Measurements from ENCODE around the gene CETP.

CETP gene

DNA sequence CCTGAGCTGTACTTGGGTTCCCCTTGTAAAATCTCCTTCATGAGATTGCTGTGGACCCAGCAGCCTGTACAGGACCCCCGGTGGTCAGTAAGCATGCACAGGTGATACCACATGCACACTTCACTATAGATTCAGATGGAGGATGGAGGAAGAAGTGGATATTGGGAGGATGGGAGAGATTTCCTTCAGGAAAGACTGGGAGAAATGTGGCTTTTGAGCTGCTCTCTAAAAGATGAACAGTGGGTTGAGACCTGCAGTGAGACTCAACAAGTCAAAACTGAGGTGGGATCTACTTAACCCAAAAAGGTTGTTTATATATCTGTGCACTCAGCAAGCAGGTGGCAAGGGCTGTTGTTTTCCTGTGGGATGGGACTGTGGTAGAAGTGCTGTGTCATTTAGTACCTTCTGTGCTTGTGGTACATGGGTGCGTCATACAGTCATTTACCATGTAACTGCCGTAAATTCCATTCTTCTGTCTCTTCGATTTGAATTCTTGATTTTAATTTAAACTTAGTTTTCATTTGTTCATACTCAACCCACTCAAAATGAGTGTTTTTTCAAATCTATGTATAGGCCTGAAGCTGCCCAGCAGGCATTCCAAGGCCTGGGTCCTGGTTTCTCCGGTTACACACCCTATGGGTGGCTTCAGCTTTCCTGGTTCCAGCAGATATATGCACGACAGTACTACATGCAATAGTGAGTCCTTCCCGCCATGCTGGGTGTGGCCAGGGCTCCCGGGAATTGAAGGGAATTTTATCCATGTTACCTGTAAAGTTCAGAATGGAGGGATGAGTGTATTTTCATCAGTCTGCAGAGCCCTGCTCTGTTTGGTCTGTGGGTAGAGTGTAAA, 22.9 kb upstream of the CETP start:
- Histone ChIP-seq H3K9me3 (ENCODE audit: low read length) (no peaks in the 10 kb centered on the region), H3K36me3 (ENCODE audit: insufficient read depth, low read length) (peaks cover 91% of the 10 kb centered on the region), H3K27ac (ENCODE audit: low read depth, low read length) (no peak overlapping the region), H3K4me3 (ENCODE audit: low read depth in 1 of 2, low read length in 2 of 2) (no peak overlapping the region), H3K27me3 (ENCODE audit: control insufficient read depth in 1 of 2, insufficient read depth in 2 of 2, low read length in 2 of 2) (no peaks in the 10 kb centered on the region), H3K4me1 (ENCODE audit: insufficient read depth, low read length) (peaks cover 22% of the 10 kb centered on the region), H3K9ac (ENCODE audit: low read length) (no peak overlapping the region)

GRCh38 chr16:56939801-56940200, 21.9 kb upstream of the CETP start:
- H3K9ac ChIP-seq (ENCODE audit: low read length), result no peak overlapping the region
- H3K27ac ChIP-seq (ENCODE audit: low read depth, low read length), result no peak overlapping the region
- H3K27me3 ChIP-seq (ENCODE audit: control insufficient read depth in 1 of 2, insufficient read depth in 2 of 2, low read length in 2 of 2), result no peaks in the 10 kb centered on the region
- H3K4me3 ChIP-seq (ENCODE audit: low read depth in 1 of 2, low read length in 2 of 2), result no peak overlapping the region
- H3K36me3 ChIP-seq (ENCODE audit: insufficient read depth, low read length), result peaks cover 96% of the 10 kb centered on the region
- no peaks in the 10 kb centered on the region for H3K9me3 ChIP-seq (ENCODE audit: low read length)
- H3K4me1 ChIP-seq (ENCODE audit: insufficient read depth, low read length), result peaks cover 16% of the 10 kb centered on the region

GRCh38 chr16:56941092-56941491, 20.7 kb upstream of the CETP start:
- Histone ChIP-seq H3K9me3 (ENCODE audit: low read length) (no peaks in the 10 kb centered on the region), H3K27me3 (ENCODE audit: control insufficient read depth in 1 of 2, insufficient read depth in 2 of 2, low read length in 2 of 2) (no peaks in the 10 kb centered on the region), H3K4me3 (ENCODE audit: low read depth in 1 of 2, low read length in 2 of 2) (no peak overlapping the region), H3K36me3 (ENCODE audit: insufficient read depth, low read length) (peaks cover 91% of the 10 kb centered on the region), H3K27ac (ENCODE audit: low read depth, low read length) (no peak overlapping the region), H3K9ac (ENCODE audit: low read length) (no peak overlapping the region), H3K4me1 (ENCODE audit: insufficient read depth, low read length) (peaks cover 9% of the 10 kb centered on the region)

DNA sequence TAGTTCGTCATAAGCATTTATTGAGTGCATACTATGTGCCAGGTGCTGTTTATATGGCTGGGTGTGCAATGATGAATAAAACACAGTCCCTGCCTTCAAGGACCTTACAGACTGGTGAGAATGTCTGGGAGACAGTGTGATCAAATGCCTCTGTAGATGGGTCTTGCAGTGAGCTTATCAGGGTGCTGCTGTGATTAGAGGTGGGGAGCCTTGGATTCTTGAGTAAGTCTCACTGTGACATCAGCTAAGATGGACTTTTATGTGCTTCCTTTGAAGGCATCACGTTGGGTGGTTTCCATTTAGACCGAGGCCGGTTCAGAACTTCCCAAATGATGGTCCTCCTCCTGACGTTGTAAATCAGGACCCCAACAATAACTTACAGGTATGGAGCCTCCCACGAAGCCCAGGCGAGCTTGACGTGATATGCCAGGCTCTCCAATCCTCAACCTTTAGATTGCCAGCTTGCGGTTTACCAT, 19.9 kb upstream of the CETP start:
- Histone ChIP-seq H3K27ac (ENCODE audit: low read depth, low read length) (no peak overlapping the region), H3K27me3 (ENCODE audit: control insufficient read depth in 1 of 2, insufficient read depth in 2 of 2, low read length in 2 of 2) (no peaks in the 10 kb centered on the region), H3K4me3 (ENCODE audit: low read depth in 1 of 2, low read length in 2 of 2) (no peak overlapping the region), H3K36me3 (ENCODE audit: insufficient read depth, low read length) (peaks cover 87% of the 10 kb centered on the region), H3K9ac (ENCODE audit: low read length) (no peak overlapping the region), H3K4me1 (ENCODE audit: insufficient read depth, low read length) (peaks cover 4% of the 10 kb centered on the region), H3K9me3 (ENCODE audit: low read length) (no peaks in the 10 kb centered on the region)

- H3K4me3 ChIP-seq (ENCODE audit: low read depth in 1 of 2, low read length in 2 of 2), result no peak overlapping the region
- H3K9ac ChIP-seq (ENCODE audit: low read length), result no peak overlapping the region
- peaks cover 68% of the 10 kb centered on the region for H3K36me3 ChIP-seq (ENCODE audit: insufficient read depth, low read length)
- no peaks in the 10 kb centered on the region for H3K9me3 ChIP-seq (ENCODE audit: low read length)
- H3K27me3 ChIP-seq (ENCODE audit: control insufficient read depth in 1 of 2, insufficient read depth in 2 of 2, low read length in 2 of 2), result no peaks in the 10 kb centered on the region
- peaks cover under 1% of the 10 kb centered on the region for H3K4me1 ChIP-seq (ENCODE audit: insufficient read depth, low read length)
- no peak overlapping the region for H3K27ac ChIP-seq (ENCODE audit: low read depth, low read length)
Measured at GRCh38 chr16:56943761-56944375, 17.9 kb upstream of the CETP start.

GRCh38 chr16:56944954-56945839, 16.6 kb upstream of the CETP start:
- no peaks in the 10 kb centered on the region for H3K9me3 ChIP-seq (ENCODE audit: low read length)
- H3K9ac ChIP-seq (ENCODE audit: low read length), result no peak overlapping the region
- no peak overlapping the region for H3K4me3 ChIP-seq (ENCODE audit: low read depth in 1 of 2, low read length in 2 of 2)
- H3K4me1 ChIP-seq (ENCODE audit: insufficient read depth, low read length), result no peaks in the 10 kb centered on the region
- H3K36me3 ChIP-seq (ENCODE audit: insufficient read depth, low read length), result peaks cover 54% of the 10 kb centered on the region
- no peaks in the 10 kb centered on the region for H3K27me3 ChIP-seq (ENCODE audit: control insufficient read depth in 1 of 2, insufficient read depth in 2 of 2, low read length in 2 of 2)
- H3K27ac ChIP-seq (ENCODE audit: low read depth, low read length), result no peak overlapping the region

GRCh38 chr16:56945847-56946527, 15.8 kb upstream of the CETP start:
- Histone ChIP-seq H3K9ac (ENCODE audit: low read length) (no peak overlapping the region), H3K9me3 (ENCODE audit: low read length) (no peaks in the 10 kb centered on the region), H3K27me3 (ENCODE audit: control insufficient read depth in 1 of 2, insufficient read depth in 2 of 2, low read length in 2 of 2) (no peaks in the 10 kb centered on the region), H3K36me3 (ENCODE audit: insufficient read depth, low read length) (peaks cover 48% of the 10 kb centered on the region), H3K4me3 (ENCODE audit: low read depth in 1 of 2, low read length in 2 of 2) (no peak overlapping the region), H3K4me1 (ENCODE audit: insufficient read depth, low read length) (no peaks in the 10 kb centered on the region), H3K27ac (ENCODE audit: low read depth, low read length) (no peak overlapping the region)

GRCh38 chr16:56946767-56947603, 14.8 kb upstream of the CETP start:
- no peak overlapping the region for H3K4me3 ChIP-seq (ENCODE audit: low read depth in 1 of 2, low read length in 2 of 2)
- H3K9me3 ChIP-seq (ENCODE audit: low read length), result no peaks in the 10 kb centered on the region
- H3K36me3 ChIP-seq (ENCODE audit: insufficient read depth, low read length), result peaks cover 39% of the 10 kb centered on the region
- H3K27me3 ChIP-seq (ENCODE audit: control insufficient read depth in 1 of 2, insufficient read depth in 2 of 2, low read length in 2 of 2), result no peaks in the 10 kb centered on the region
- no peak overlapping the region for H3K27ac ChIP-seq (ENCODE audit: low read depth, low read length)
- H3K9ac ChIP-seq (ENCODE audit: low read length), result no peak overlapping the region
- H3K4me1 ChIP-seq (ENCODE audit: insufficient read depth, low read length), result no peaks in the 10 kb centered on the region

- H3K36me3 ChIP-seq (ENCODE audit: insufficient read depth, low read length), result peaks cover 33% of the 10 kb centered on the region
- no peak overlapping the region for H3K27ac ChIP-seq (ENCODE audit: low read depth, low read length)
Measured at GRCh38 chr16:56947604-56947995, 14.2 kb upstream of the CETP start.

DNA sequence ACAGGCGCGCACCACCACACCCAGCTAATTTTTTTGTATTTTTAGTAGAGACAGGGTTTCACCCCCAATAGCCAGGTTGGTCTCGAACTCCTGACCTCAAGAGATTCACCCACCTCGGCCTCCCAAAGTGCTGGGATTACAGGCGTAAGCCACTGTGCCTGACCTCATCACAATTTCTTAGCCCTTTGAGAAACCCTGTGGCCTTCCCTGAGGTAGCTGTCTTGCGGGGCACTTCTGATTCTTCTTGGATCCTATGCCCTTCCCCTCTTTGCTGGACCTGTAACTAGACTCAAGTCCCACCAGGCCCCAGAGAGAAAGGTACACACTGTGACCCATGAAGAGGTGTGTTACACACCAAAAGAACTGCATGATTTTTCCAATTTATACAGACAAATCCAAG, 13.5 kb upstream of the CETP start:
- Histone ChIP-seq H3K9me3 (ENCODE audit: low read length) (no peaks in the 10 kb centered on the region), H3K27me3 (ENCODE audit: control insufficient read depth in 1 of 2, insufficient read depth in 2 of 2, low read length in 2 of 2) (no peaks in the 10 kb centered on the region), H3K4me1 (ENCODE audit: insufficient read depth, low read length) (no peaks in the 10 kb centered on the region), H3K36me3 (ENCODE audit: insufficient read depth, low read length) (peaks cover 27% of the 10 kb centered on the region), H3K9ac (ENCODE audit: low read length) (no peak overlapping the region), H3K4me3 (ENCODE audit: low read depth in 1 of 2, low read length in 2 of 2) (no peak overlapping the region), H3K27ac (ENCODE audit: low read depth, low read length) (no peak overlapping the region)

More at GRCh38 chr16:56947604-56947995, 14.2 kb upstream of the CETP start:
- Histone ChIP-seq H3K9ac (ENCODE audit: low read length) (no peak overlapping the region), H3K4me1 (ENCODE audit: insufficient read depth, low read length) (no peaks in the 10 kb centered on the region), H3K9me3 (ENCODE audit: low read length) (no peaks in the 10 kb centered on the region), H3K4me3 (ENCODE audit: low read depth in 1 of 2, low read length in 2 of 2) (no peak overlapping the region), H3K27me3 (ENCODE audit: control insufficient read depth in 1 of 2, insufficient read depth in 2 of 2, low read length in 2 of 2) (no peaks in the 10 kb centered on the region)

Data from muscle layer of colon (tissue), 2 donors.